Liver (tissue), 3 donors: ENCODE results near the gene DNAAF5.

Experiments
- CTCF ChIP-seq: fragments of 150-350 bp; IDR thresholded peaks from 2 replicates; pipeline ENCODE4 v1.5.1; 2017; ENCODE audit warnings: improper control_type of control experiment, low read depth, low read length; ENCODE audit not compliant: missing input control
- EGR1 ChIP-seq, 2 donors: IDR thresholded peaks; 2 replicates each; pipeline ENCODE4 v1.6.1; 2016 to 2018; ENCODE audit warnings: antibody characterized with exemption in 2 of 2, low read depth in 2 of 2
- FOXA1 ChIP-seq: IDR thresholded peaks from 2 replicates; pipeline ENCODE4 v1.6.1; 2016; ENCODE audit warnings: antibody characterized with exemption
- GABPA ChIP-seq, 2 donors: IDR thresholded peaks in 1 of 2; conservative IDR thresholded peaks in 1 of 2; 2 replicates each; pipeline ENCODE4 v1.6.1; 2016; ENCODE audit warnings: antibody characterized with exemption in 2 of 2, mild to moderate bottlenecking in 1 of 2, moderate library complexity in 1 of 2
- JUND ChIP-seq, 2 donors: IDR thresholded peaks; 2 replicates each; pipeline ENCODE4 v1.6.1; 2016; ENCODE audit warnings: antibody characterized with exemption in 2 of 2
- MAX ChIP-seq: IDR thresholded peaks from 2 replicates; pipeline ENCODE4 v1.6.1; 2016; ENCODE audit warnings: antibody characterized with exemption
- RAD21 ChIP-seq, 2 donors: IDR thresholded peaks; 2 replicates each; pipeline ENCODE4 v1.6.1; 2016; ENCODE audit warnings: antibody characterized with exemption in 2 of 2, mild to moderate bottlenecking in 2 of 2
- REST ChIP-seq: IDR thresholded peaks from 2 replicates; pipeline ENCODE4 v1.6.1; 2016; ENCODE audit warnings: antibody characterized with exemption, mild to moderate bottlenecking
- TAF1 ChIP-seq: conservative IDR thresholded peaks from 2 replicates; pipeline ENCODE4 v1.6.1; 2016; ENCODE audit warnings: antibody characterized with exemption, mild to moderate bottlenecking
- YY1 ChIP-seq: IDR thresholded peaks from 2 replicates; pipeline ENCODE4 v1.6.1; 2016; ENCODE audit warnings: antibody characterized with exemption, mild to moderate bottlenecking
- donor health status: healthy.
- donor health status: healthy.

GRCh38 chr7:738241-738640, 11.7 kb downstream of the DNAAF5 start:
- TF ChIP-seq CTCF = no peak
- TF ChIP-seq TAF1 = no peak
- TF ChIP-seq REST = no peak
- no peak for TF ChIP-seq YY1
- TF ChIP-seq JUND (IDR thresholded peaks at IDR 0.05) = no peak
- no peak for TF ChIP-seq FOXA1
- no peak for TF ChIP-seq MAX
- TF ChIP-seq RAD21 (IDR thresholded peaks at IDR 0.05) = no peak
- no peak for TF ChIP-seq GABPA (IDR thresholded peaks at IDR 0.05 in 1 of 2, conservative IDR thresholded peaks at IDR 0.05 in 1 of 2)
- no peak for TF ChIP-seq EGR1 (IDR thresholded peaks at IDR 0.05; ENCODE audit: low read depth in 2 of 2)
